ENCODE results near the gene YWHAE.

DNA sequence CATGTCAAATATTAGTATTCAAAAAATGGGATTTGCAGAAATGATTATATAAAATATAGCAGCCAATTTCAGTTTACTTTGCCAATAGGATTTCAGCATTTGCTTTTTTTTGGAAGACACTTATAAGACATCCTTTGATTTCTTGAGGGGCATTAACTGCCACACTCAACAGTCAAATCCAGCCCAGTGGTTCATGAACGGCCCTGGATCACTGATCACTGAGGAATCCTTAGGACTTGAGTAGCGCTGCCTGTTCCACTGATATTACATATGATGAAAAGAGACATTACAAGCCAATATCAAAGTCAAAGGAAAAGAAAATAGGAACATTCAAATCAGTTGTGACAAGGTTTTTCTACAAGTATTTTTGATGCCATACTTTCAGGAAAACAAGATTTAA, 21.0 kb upstream of the YWHAE start:
- TF ChIP-seq POLR2A (IDR thresholded peaks at IDR 0.05): no peak
- no peak for TF ChIP-seq CTCF (IDR thresholded peaks at IDR 0.05)
- TF ChIP-seq POLR2AphosphoS5 (IDR thresholded peaks at IDR 0.05): no peak
